Effector CD8-positive, alpha-beta T cell (primary cell): ENCODE measurements around the gene SPON1.

Experiments
- DNase-seq: peaks from one replicate; lab custom pipeline; 2025; lab: John Stamatoyannopoulos, UW

Gene SPON1

DNA sequence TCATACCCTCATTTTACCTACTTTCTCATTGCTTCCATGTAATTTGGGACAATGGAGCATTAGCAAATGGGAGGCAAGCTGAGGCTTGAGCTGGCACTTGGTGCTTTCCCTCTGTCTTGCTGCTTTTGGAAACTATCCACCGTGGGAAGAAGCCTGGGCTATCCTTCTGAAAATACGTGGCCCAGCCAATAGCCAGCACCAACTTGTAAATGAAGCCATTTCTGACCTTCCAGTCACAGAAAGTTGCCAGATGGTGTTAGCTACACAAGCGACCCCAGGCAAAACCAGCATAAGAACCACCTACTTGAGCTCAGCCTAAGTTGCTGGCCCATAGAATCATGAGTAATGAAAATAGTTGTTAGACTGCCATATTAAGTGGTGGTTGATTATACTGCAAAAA is 18.5 kb upstream of the SPON1 start:
- DNase-seq: no peak

- no peak for DNase-seq
Observed at GRCh38 chr11:13944911-13945425, 17.6 kb upstream of the SPON1 start.

- no peak for DNase-seq
Observed at GRCh38 chr11:13947379-13947778, 15.1 kb upstream of the SPON1 start.

DNA sequence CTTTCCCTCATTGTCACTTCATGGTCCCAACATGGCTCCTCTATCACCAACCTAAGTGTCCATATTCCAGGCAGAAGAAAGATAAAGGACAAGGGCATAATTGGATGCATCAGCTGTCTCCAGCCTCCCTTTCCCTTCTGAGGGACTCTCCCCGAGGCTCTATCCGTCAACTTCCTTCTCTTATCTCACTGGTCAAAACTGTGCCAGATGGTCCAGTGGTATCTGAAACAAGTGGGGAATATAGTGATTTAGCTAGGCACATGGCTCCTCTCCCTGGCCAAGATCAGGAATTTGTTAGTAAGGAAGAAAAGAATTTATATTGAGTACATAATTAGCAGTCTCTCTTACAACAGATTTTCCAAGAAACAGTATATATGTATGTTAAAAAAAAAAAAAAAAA is 12.6 kb upstream of the SPON1 start:
- DNase-seq: no peak

DNA sequence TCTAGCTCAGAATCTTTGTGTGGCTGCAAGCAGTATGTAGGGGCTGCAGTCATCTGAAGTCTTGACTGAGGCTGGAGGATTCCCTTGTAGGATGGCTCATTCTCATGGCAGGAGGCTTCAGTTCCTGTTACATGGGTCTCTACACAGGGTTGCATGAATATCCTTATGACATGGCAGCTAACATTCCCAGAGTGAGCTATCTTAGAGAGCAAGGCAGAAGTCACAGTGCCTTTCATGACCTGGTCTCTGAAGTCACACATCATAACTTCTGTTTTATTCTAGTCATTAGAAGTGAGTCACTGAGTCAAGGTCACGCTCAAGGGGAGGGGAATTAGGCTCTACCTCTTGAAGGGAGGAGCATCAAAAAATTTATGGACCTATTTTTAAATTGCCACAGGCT is 10.3 kb upstream of the SPON1 start:
- DNase-seq: no peak

DNA sequence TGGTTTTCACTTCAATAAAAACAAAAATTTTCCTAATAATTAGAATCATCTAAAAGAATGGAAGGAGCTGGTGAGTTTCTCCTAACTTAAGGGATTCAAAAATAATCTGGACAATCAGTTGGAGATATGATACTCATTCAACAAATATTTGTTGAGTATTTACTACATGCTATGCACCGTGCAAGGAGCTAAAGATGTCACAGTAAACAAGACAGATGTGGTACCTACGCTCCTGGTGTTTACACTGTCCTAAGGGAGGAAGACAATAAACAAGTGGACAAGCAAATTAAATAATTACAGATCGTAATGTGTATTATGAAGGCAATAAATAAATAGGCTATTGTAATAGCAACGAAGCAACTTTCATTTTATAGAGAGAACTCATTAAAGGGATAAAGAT is 9.9 kb upstream of the SPON1 start:
- DNase-seq: no peak

DNA sequence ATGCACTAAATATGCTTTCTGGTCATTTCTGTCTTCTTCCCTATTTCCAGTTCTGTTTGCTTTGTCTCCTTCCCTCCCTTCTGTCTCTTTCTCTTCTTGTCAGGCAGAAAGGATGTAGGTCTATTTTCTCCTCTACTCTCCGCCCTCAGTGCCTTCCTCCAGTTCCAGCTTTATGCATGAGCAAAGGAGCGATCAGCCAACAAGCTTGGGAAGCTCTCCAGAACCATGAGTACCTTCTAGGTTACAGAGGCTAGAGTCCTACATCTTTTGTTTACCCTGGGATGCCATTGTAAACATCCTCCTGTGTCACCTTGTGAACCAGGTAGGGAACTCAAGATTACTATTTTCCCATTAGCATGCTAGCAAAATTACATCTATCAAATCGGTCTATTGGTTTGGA is 7.9 kb upstream of the SPON1 start:
- DNase-seq: no peak

GRCh38 chr11:13955971-13956421 is 6.5 kb upstream of the SPON1 start:
- peak; percentile 31 for DNase-seq

DNA sequence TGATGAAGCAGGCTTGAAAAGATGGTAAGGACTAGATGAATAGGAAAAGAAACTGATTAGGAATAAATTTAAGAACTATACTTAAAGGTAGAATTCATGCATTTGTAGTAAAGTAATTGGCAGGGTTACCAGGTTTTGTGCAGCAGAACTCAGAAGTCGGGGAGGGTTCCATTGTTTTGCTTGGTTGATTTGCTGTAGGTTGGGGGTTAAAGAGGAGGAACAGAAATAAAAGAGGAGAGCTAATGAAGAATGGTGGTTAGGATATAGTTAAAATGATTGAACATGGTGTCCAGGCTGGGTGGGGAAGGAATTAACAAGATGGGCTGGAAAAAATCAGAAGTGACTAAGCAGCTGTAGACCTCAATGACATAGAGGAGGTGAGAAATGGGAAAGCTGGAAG is 5.5 kb upstream of the SPON1 start:
- no peak for DNase-seq

DNA sequence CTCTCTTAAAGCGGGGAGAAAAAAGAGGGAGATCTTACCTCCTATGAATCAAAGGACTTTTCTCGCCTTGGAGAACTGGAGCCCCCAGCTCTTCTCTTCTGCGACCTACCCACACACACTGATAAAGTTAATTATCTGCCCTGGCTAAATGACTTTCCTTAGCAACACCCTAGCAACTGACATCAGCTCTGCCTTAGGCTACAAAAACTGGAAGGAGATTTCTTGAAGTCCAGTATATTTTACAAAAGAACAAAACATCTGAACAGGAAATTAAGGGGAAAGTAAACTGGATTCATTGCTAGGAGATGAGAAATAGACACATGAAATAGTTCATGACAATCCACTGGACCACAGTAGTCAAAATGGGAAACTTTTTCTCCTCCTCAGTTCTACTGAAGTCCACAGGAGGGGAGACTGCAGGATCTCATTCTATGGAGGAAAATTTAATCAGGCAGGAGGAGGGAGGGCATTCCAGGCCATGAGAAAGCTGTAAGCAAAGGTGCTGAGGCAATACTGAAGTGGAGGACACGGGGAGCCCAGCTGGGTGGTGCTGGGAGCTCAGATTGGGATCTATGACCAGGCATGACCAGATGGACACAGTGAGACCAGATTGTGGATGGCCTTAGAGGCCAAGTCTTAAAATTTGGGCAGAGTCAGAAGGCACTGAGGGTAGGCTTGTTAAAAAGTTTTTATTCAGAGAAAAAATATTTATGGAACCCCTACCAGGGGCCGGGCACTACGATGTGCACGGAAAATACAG is 3.7 kb upstream of the SPON1 start:
- DNase-seq: no peak

DNA sequence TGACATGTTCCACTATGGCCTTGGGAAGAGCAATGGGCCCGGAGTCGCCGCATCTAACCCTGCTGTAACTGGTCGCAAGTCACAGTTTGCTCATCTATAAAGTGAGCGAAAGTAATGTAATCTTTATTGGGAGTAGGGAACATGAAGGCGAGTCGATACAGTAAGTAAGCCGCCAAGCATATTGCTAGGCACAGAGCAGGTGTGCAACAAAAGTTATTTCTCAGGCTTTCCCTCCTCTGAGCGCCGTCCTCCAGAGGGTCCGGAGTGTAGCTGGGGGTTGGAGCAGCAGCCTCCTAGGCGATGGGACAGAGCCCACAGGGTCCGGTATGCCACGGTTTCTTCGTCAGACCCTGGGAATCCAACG is 343 bp upstream of the SPON1 start:
- DNase-seq: no peak

DNA sequence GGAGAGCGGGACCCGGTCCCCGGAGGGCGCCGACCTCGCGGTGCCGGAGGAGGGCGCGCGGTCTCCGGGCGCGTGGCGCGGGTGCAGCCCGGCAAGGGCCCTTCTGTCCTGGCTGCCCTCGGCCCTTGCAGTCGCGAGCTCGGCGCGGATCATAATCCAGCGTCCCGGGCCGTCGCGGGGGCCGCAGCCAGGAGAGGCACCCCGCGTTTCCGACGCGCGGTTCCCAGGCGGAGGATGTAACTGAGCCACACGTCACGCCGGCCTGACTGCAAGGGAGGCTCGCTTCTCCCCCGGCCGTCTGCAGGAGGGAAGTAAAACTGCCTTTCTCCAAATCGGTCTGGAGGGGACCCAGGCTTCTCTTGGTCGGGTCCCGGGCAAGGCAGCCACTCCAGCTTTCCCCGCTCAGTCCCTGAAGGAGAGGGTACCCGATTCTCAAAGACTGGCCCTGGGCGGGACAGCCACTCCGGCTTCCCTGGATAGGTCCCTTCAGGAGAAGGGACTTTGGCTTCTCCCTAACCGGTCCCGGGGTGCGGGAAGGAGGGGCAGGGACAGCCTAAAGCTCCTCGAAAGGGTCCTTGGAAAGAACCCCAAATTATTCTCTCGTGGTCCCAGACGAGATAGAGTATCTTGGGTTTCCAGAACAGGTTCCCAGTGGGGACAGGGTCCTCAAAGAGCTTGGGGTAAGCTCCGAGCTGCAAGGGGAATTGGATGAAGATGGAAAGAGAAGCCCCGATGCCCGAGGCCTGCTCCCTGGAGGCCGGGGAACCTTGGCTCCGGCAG is 836 bp downstream of the SPON1 start:
- DNase-seq: no peak

- no peak for DNase-seq
Observed at GRCh38 chr11:13963949-13964770, 1.6 kb downstream of the SPON1 start.

GRCh38 chr11:13964771-13965074 is 2.2 kb downstream of the SPON1 start:
- no peak for DNase-seq

GRCh38 chr11:13965337-13965736 is 2.8 kb downstream of the SPON1 start:
- DNase-seq: no peak

- DNase-seq: no peak
Observed at GRCh38 chr11:13966013-13966412, 3.5 kb downstream of the SPON1 start.

- DNase-seq: no peak
Observed at GRCh38 chr11:13966486-13966885, 4.0 kb downstream of the SPON1 start.

DNA sequence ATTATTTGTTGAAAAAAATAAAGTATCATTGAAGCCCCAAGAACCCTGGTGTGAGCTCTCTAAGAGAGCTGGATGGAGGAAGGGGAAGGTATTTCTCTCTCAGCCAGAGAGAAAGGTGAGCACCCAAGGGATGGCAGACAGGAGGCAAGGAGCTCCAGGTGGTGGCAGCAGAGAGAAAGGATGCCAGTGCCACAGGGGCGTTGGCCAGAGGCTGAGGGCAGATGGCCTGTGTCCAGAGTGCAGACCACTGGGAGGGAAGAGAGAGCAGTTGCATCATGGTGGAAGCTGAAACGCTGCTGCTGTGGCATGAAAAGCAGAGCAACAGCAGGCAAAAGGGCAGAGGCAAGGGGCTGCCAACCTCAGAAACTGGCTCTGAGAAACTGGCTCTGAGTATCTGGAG is 8.5 kb downstream of the SPON1 start:
- DNase-seq: no peak

GRCh38 chr11:13972043-13972910 is 9.8 kb downstream of the SPON1 start:
- no peak for DNase-seq

DNA sequence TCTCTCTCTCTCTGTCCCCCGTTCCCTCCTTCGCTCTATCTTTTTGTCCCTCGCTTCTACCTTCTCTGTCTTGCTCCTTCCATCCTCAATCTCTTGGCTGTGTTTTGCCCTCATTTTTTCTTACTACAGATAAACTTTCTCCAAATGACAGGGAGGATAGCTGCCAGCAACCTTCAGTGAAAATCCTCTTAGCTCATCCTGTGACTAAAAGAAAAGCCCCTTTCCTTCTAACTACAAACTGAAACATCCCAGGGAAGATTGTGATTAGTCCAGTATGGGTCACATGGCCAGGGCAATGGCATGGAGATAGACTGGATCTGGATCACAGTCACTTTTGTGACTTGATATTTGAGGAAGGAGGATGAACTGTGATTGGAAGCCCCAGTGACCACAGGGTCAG is 10.4 kb downstream of the SPON1 start:
- DNase-seq: no peak

DNA sequence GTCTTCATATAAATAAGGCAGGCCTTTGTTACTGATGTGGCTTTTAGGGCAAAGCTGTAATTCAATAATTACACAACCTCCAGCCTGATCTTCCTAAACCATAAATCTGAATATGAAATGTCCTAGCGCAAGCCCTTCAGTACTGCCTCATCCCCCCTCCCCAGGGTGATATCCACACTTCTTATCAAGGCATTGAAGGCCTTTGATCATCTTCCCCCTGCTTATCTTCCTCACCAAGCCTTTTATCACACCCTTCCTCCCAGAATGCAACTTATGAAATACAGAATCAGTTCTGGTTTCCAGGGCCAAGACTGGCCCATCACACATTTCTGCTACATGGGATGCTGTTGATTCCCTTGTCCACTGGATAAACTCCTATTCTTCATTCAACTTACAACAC is 12.1 kb downstream of the SPON1 start:
- no peak for DNase-seq
